Lower leg skin (tissue), 4 donors: Measurements from ENCODE around the gene SLC6A13. TPM values are rescaled to one million over a fixed set of nuclear protein-coding genes. Genes with fewer than 3 reads are reported as not detected.

Experiments used
- DNase-seq, 2 donors: peaks; one replicate each; pipeline ENCODE4 v3.0.0-alpha.2; 2019; ENCODE audit warnings: low spot score in 2 of 2
- H3K4me3 ChIP-seq: fragments of 200-600 bp; sonication (generic); 2 replicates; pipeline ENCODE4 v1.5.1; 2017; ENCODE audit warnings: mild to moderate bottlenecking, low read depth; ENCODE audit not compliant: poor library complexity, severe bottlenecking
- CTCF ChIP-seq, 3 donors: fragments of 450-650 bp; IDR thresholded peaks; one replicate each; pipeline ENCODE4 v1.5.1; 2016; ENCODE audit warnings: antibody characterized with exemption in 3 of 3, mild to moderate bottlenecking in 3 of 3, moderate library complexity in 2 of 3
- POLR2A ChIP-seq, 2 donors: fragments of 450-650 bp; IDR thresholded peaks; one replicate each; pipeline ENCODE4 v1.6.1; 2016 to 2017; ENCODE audit warnings: antibody characterized with exemption in 2 of 2, mild to moderate bottlenecking in 1 of 2, moderate library complexity in 1 of 2
- WGBS, 2 donors: methylation state at CpG; one replicate each; pipeline ENCODE4 v1.1.5; 2018; 5-methylcytosine and 5-hydroxymethylcytosine counted together
- intact Hi-C: fragments of 100-400 bp; cut with DNase I; formaldehyde crosslinking; loops from one replicate; pipeline ENCODE4 v1.15.0; 2023; ENCODE audit warnings: low total_unique reads
- total RNA-seq, 4 donors: library from RNA; depleted of rRNA; stranded (reverse); fragments of >200 nt; gene quantifications; one replicate each; pipeline ENCODE4 v1.1.0, GENCODE V29; 2016

The SLC6A13 gene
- total RNA-seq, 4 donors from 2014 or later = not detected

- no peak overlapping the region for H3K4me3 ChIP-seq
- no peak for DNase-seq
- intact Hi-C loops = no loop called here
- 41 to 56% methylated on average over 14 to 16 of the region's 16 CpGs for WGBS, 2 donors
- TF ChIP-seq CTCF (IDR thresholded peaks at IDR 0.05) (no peak), POLR2A (IDR thresholded peaks at IDR 0.05) (no peak)
Measured at GRCh38 chr12:176321-177181, 86.1 kb downstream of the SLC6A13 start.

- no peak for TF ChIP-seq CTCF (IDR thresholded peaks at IDR 0.05)
- no peak for TF ChIP-seq POLR2A (IDR thresholded peaks at IDR 0.05)
- intact Hi-C loops = no loop called here
- H3K4me3 ChIP-seq = no peak overlapping the region
- DNase-seq = no peak
- 79 to 89% methylated on average over 12 to 16 of the region's 16 CpGs for WGBS, 2 donors
Measured at GRCh38 chr12:175759-176158, 86.9 kb downstream of the SLC6A13 start.

- DNase-seq = no peak
- no peak overlapping the region for H3K4me3 ChIP-seq
- WGBS, 2 donors = 47 to 60% methylated on average over 10 of the region's 10 CpGs
- intact Hi-C loops = no loop called here
- TF ChIP-seq POLR2A (IDR thresholded peaks at IDR 0.05) (no peak), CTCF (IDR thresholded peaks at IDR 0.05) (no peak)
Measured at GRCh38 chr12:175250-175649, 87.4 kb downstream of the SLC6A13 start.

GRCh38 chr12:174596-174995 lies 88.0 kb downstream of the SLC6A13 start:
- TF ChIP-seq POLR2A (IDR thresholded peaks at IDR 0.05) (no peak), CTCF (IDR thresholded peaks at IDR 0.05) (no peak)
- 72 to 75% methylated on average over 19 to 23 of the region's 23 CpGs for WGBS, 2 donors
- H3K4me3 ChIP-seq = no peak overlapping the region
- intact Hi-C loops = no loop called here
- no peak for DNase-seq

GRCh38 chr12:174124-174523 lies 88.5 kb downstream of the SLC6A13 start:
- no peak overlapping the region for H3K4me3 ChIP-seq
- intact Hi-C loops = no loop called here
- no peak for DNase-seq
- 50 to 78% methylated on average over 6 of the region's 6 CpGs for WGBS, 2 donors
- TF ChIP-seq POLR2A (IDR thresholded peaks at IDR 0.05) (no peak), CTCF (IDR thresholded peaks at IDR 0.05) (no peak)
